ENCODE data around the gene OR2T12. TPM values are rescaled to one million over a fixed set of nuclear protein-coding genes. Genes with fewer than 3 reads are reported as not detected.
A peak's percentile ranks its signal among the peaks of the same experiment; 100 is the strongest.
"Not testable (repeated sequence)": the region's sequence is repeated elsewhere in the genome, so short reads cannot be mapped to it uniquely, and the experiment has no call there.

OR2T12 gene, protein sequence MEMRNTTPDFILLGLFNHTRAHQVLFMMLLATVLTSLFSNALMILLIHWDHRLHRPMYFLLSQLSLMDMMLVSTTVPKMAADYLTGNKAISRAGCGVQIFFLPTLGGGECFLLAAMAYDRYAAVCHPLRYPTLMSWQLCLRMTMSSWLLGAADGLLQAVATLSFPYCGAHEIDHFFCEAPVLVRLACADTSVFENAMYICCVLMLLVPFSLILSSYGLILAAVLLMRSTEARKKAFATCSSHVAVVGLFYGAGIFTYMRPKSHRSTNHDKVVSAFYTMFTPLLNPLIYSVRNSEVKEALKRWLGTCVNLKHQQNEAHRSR
- total RNA-seq (2014; rRNA removed; shearing (Covaris generic)), result not detected in 2 replicates
- polyA plus RNA-seq (2015; cell fraction: cytosol; rRNA removed), result not detected in 2 replicates
- polyA plus RNA-seq (2015; cell fraction: nucleus; rRNA removed), result not detected in 2 replicates

DNA sequence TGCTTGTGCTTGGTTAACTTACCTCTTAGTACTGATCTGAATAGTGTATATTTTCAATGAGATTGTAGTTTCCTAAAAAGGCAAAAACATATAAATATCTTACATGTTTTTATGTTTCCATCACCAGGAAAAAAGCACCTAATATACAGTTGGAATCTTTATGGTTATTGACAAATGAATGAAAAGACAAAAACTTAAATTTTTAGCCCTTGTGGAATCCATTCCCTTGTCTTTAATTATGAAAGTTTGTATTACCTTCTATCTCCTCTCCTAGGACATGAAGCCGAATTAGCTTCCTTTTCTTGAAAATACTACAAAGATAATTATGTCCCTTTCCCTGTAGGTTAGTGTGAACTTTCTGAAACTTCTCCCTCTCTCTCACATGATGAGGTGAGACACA lies at the start of gene OR2T12:
Gene OR2T12 (minus strand): TSS at position 101 of the 400 bp plus-strand sequence. CDS start 7,846 bp downstream, outside the sequence.
- DNase-seq (ENCODE audit: low read depth, low spot score), result no peak
- in situ Hi-C loops (cut with HindIII; ENCODE audit: low pct_unique_long_range_greater_than_20kb, low sequenced_read_pairs), result no loop called here

GRCh38 chr1:248348475-248348874 lies 45.3 kb upstream of the OR2T12 start, which contains the start of gene OR14C36:
Gene OR14C36 (plus strand): TSS chr1:248348775. CDS start chr1:248348775, 0 bp downstream.
- in situ Hi-C loops (cut with HindIII; ENCODE audit: low pct_unique_long_range_greater_than_20kb, low sequenced_read_pairs), result no loop called here
- no peak for DNase-seq (ENCODE audit: low read depth, low spot score)

DNA sequence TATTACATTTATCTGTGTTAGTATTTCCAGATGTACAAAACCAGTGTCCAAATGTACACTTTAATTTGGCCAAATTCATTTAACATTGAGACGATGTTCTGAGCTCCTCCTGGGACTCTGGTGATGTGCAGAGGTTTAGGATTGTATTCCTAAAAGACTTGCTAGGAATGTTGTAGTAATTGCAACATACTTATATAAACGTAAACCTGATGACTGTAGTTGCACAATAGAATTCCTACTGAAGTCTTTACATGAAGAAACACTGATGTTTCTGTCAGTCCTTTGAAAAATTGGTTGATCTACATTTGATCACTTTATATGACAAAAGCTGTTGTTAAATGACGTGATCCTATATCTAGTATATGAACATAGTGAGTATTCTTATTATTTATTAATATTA lies 40.2 kb upstream of the OR2T12 start:
- DNase-seq (ENCODE audit: low read depth, low spot score), result no peak
- in situ Hi-C loops (cut with HindIII; ENCODE audit: low pct_unique_long_range_greater_than_20kb, low sequenced_read_pairs), result no loop called here

DNA sequence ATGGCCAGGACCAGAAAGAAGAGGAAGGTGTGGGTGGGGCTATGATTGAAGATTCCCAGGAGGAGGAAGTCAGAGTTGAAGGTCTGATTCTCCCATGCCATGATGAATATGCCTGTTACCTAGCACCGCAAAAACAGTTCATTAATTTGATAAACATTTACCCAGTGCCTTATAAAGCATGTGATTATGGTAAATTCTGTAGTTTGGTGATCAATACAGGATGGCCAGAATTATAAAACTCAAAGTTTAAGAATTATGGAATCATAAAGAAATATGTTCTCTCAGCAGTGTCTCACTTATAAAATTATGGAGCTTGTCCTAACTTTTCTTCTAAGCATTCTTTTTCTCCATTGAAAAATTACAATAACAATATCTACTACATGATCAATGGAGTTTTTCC lies 21.2 kb upstream of the OR2T12 start, which contains the start of gene OR2M7:
Gene OR2M7 (minus strand): TSS at position 101 of the 400 bp plus-strand sequence. CDS start 0 bp downstream, at position 101.
- DNase-seq (ENCODE audit: low read depth, low spot score), result no peak
- in situ Hi-C loops (cut with HindIII; ENCODE audit: low pct_unique_long_range_greater_than_20kb, low sequenced_read_pairs), result no loop called here

DNA sequence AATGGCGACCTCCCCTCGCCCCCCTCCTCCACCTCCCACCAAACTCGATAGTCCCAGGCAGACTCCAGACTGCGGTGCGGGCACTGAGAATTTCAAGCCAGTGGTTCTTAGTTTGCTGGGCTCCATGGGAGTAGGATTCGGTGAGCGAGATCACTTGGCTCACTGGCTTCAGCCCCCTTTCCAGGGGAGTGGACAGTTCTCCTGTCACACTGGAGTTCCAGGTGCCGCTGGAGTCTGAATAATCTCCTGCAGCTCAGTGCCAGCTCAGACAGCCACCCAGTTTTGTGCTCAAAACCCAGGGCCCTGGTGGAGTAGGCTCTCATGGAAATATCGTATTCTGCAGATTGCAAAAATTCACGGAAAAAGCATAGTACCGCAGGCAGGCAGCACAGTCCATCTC lies 13.6 kb upstream of the OR2T12 start:
- no peak for DNase-seq (ENCODE audit: low read depth, low spot score)
- in situ Hi-C loops (cut with HindIII; ENCODE audit: low pct_unique_long_range_greater_than_20kb, low sequenced_read_pairs), result no loop called here

DNA sequence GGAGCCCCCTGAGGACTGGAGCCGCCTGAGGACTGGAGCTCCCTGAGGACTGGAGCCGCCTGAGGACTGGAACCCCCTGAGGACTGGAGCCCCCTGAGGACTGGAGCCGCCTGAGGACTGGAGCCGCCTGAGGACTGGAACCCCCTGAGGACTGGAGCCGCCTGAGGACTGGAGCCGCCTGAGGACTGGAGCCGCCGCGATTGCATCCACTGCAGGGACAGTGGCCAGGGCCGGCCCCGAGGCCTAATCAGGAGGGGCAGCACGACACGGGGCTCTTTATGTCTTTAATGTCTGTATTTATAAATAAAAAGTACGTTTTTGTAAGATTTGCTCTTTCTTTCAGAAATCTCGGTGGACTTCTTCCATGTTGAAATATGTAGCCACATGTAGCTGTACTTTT lies 3.5 kb upstream of the OR2T12 start:
- DNase-seq (ENCODE audit: low read depth, low spot score); in situ Hi-C loops (cut with HindIII; ENCODE audit: low pct_unique_long_range_greater_than_20kb, low sequenced_read_pairs): not testable (repeated sequence)

DNA sequence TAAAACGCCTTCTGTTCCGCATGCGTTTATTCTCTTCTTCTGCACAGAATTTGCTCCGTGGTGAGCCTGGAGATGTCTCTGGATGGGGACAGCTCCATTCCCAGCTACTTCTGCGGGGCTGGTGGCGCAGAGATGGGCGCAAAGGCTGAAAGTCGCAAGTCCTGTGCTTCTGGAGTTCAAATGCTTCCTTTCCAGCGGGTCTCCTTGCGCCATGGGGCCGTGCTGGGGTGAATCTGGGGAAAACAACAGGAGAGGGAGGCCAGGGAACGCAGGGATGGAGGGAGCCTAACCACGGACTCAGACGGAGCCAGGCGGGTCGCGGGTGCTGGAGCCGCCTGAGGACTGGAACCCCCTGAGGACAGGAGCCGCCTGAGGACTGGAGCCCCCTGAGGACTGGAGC lies 2.9 kb upstream of the OR2T12 start:
- DNase-seq (ENCODE audit: low read depth, low spot score), result no peak
- in situ Hi-C loops (cut with HindIII; ENCODE audit: low pct_unique_long_range_greater_than_20kb, low sequenced_read_pairs), result no loop called here

DNA sequence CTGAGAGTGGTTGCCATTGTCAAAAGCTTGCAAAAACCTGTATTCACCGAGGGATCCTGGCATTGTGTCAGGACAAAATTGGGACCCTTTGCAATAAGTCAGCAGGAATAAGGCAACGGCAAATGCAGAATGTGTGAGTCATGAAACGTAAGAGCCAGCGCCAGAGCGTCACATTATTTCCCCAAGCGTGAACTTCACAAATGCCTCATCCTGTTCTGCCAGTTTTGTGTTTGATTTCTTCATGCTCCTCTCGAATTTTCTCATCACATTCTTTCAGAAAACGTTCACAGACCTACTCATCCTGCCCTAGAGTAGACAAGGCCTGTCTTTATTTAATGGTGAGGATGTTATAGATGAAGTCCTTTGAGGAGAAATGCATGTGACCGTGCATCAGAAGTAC lies 2.4 kb upstream of the OR2T12 start:
- peak; percentile 23 for DNase-seq (ENCODE audit: low read depth, low spot score)
- in situ Hi-C loops (cut with HindIII; ENCODE audit: low pct_unique_long_range_greater_than_20kb, low sequenced_read_pairs), result not testable (repeated sequence)

DNA sequence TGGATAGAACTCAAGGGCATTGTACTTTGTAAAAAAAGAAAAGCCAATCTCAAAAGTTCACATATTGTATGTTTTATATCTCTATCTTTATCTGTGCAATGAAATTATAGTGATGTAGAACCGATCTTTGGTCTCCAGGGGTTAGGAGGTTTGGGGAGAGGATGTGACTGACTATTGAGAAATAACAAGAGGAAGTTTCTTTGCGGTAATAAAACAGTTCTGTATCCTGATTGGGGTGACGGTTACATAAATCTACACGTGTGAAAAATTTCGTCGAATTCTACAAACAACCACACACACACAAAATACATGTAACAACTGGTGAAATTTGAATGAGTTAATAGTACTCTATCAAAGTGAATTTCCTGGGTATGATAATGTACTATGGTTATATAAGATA lies 14.8 kb downstream of the OR2T12 start:
- no peak for DNase-seq (ENCODE audit: low read depth, low spot score)
- in situ Hi-C loops (cut with HindIII; ENCODE audit: low pct_unique_long_range_greater_than_20kb, low sequenced_read_pairs), result no loop called here

DNA sequence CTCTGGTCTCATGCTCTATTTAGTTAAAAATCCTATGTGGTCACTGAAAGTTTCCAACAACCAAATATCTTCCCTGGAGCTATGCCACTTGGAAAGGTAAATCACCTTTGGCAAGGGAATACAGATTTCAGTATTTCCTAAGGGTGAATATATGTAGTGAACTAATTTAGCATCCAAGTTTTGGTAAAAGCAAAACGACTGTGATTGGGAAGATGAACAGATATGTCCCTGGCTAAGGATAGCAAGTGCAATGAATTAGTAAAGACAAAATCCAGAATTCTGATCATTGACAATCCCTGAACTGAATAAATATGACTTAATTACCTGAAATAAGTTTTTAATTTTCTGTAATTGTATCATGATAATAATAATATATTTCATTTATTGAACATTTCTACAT lies 25.3 kb downstream of the OR2T12 start, which contains the start of gene OR2T33:
Gene OR2T33 (minus strand): TSS at position 101 of the 400 bp plus-strand sequence. CDS start 4,162 bp downstream, outside the sequence.
- in situ Hi-C loops (cut with HindIII; ENCODE audit: low pct_unique_long_range_greater_than_20kb, low sequenced_read_pairs), result no loop called here
- no peak for DNase-seq (ENCODE audit: low read depth, low spot score)

DNA sequence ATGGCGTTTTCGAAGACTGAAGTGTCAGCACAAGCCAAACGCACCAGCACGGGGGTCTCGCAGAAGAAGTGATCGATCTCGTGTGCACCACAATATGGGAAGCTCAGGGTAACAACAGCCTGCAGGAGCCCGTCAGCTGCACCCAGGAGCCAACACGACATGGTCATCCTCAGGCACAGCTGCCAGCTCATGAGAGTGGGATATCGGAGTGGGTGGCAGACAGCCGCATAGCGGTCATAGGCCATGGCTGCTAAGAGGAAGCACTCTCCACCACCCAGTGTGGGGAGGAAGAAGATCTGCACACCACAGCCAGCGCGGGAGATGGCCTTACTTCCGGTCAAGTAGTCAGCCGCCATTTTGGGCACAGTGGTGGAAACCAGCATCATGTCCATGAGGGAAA lies 30.0 kb downstream of the OR2T12 start:
- in situ Hi-C loops (cut with HindIII; ENCODE audit: low pct_unique_long_range_greater_than_20kb, low sequenced_read_pairs); DNase-seq (ENCODE audit: low read depth, low spot score): not testable (repeated sequence)

- no peak for DNase-seq (ENCODE audit: low read depth, low spot score)
- in situ Hi-C loops (cut with HindIII; ENCODE audit: low pct_unique_long_range_greater_than_20kb, low sequenced_read_pairs), result no loop called here
Measured at GRCh38 chr1:248268178-248268577, 35.0 kb downstream of the OR2T12 start.

DNA sequence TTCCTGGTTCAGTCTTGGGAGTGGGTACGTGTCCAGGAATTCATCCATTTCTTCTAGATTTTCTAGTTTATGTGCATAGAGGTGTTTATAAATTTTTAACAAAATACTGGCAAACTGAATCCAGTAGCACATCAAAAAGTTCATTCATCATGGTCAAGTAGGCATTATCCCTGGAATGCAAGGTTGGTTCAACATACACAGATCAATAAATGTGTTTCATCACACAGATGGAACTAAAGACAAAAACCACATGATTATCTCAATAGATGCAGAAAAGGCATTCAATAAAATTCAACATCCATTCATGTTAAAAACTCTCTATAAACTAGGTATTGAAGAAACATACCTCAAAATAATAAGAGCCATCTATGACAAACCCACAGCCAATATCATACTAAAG lies 43.9 kb downstream of the OR2T12 start:
- not testable (repeated sequence) for DNase-seq (ENCODE audit: low read depth, low spot score)

DNA sequence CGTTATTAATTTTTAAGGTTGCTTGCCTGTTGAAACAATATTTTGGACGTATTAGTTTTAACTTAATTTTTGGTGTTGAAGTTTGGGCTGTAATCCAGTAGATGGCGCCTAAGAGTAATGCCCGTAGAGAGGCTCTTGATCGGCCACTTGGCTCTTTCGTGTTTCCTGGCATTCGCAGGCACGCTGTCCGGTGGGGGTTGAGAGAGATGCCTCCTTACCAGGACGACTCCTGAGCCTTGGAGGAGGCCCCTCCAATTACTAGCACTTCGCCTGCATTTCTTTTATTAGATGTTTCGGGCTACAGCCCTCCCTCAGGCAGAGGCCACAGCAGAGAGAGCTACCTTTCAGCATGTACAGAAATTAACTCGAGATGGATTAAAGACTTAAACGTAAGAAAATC lies 60.0 kb downstream of the OR2T12 start:
- peak; percentile 69 for DNase-seq (ENCODE audit: low read depth, low spot score)
- in situ Hi-C loops (cut with HindIII; ENCODE audit: low pct_unique_long_range_greater_than_20kb, low sequenced_read_pairs), result no loop called here

More for the DNA sequence above, 43.9 kb downstream of the OR2T12 start:
- in situ Hi-C loops (cut with HindIII; ENCODE audit: low pct_unique_long_range_greater_than_20kb, low sequenced_read_pairs), result not testable (repeated sequence)

Other genes starting within 250 kb of the OR2T12 start
- gene OR2L13, start 208.2 kb downstream of the OR2T12 start, total RNA-seq (2014; rRNA removed; shearing (Covaris generic)), result not detected in 2 replicates
- gene OR2M5, start 158.3 kb downstream of the OR2T12 start, total RNA-seq (2014; rRNA removed; shearing (Covaris generic)), result not detected in 2 replicates
- gene OR2M2, start 128.6 kb downstream of the OR2T12 start, total RNA-seq (2014; rRNA removed; shearing (Covaris generic)), result not detected in 2 replicates
- not detected in 2 replicates for gene OR2M3, start 106.2 kb downstream of the OR2T12 start, total RNA-seq (2014; rRNA removed; shearing (Covaris generic))
- not detected in 2 replicates for gene OR2M4, start 72.0 kb downstream of the OR2T12 start, total RNA-seq (2014; rRNA removed; shearing (Covaris generic))
- gene OR2T33, start 25.4 kb downstream of the OR2T12 start, total RNA-seq (2014; rRNA removed; shearing (Covaris generic)), result not detected in 2 replicates
- not detected in 2 replicates for gene OR2M7, start 21.1 kb upstream of the OR2T12 start, total RNA-seq (2014; rRNA removed; shearing (Covaris generic))
- not detected in 2 replicates for gene OR14C36, start 45.4 kb upstream of the OR2T12 start, total RNA-seq (2014; rRNA removed; shearing (Covaris generic))
- not detected in 2 replicates for gene OR2T4, start 58.2 kb upstream of the OR2T12 start, total RNA-seq (2014; rRNA removed; shearing (Covaris generic))
- gene OR2T6, start 72.3 kb upstream of the OR2T12 start, total RNA-seq (2014; rRNA removed; shearing (Covaris generic)), result not detected in 2 replicates
- gene OR2T1, start 99.6 kb upstream of the OR2T12 start, total RNA-seq (2014; rRNA removed; shearing (Covaris generic)), result not detected in 2 replicates
- gene OR2T2, start 142.2 kb upstream of the OR2T12 start, total RNA-seq (2014; rRNA removed; shearing (Covaris generic)), result not detected in 2 replicates
- gene OR2T3, start 169.9 kb upstream of the OR2T12 start, total RNA-seq (2014; rRNA removed; shearing (Covaris generic)), result not detected in 2 replicates
- not detected in 2 replicates for gene OR2T5, start 185.2 kb upstream of the OR2T12 start, total RNA-seq (2014; rRNA removed; shearing (Covaris generic))
- gene OR2G6, start 204.6 kb upstream of the OR2T12 start, total RNA-seq (2014; rRNA removed; shearing (Covaris generic)), result not detected in 2 replicates